Measurements from ENCODE around the gene PRKD2. TPM values are rescaled to one million over a fixed set of nuclear protein-coding genes. Genes with fewer than 3 reads are reported as not detected.
A peak's percentile ranks its signal among the peaks of the same experiment; 100 is the strongest.

Gene PRKD2
- total RNA-seq, 2 donors from 2014 or later = 82.3 to 100.0 TPM

- ATAC-seq = peak; percentile 31 to 34
- Mint-ChIP-seq H3K9me3 (no peaks in the 10 kb centered on the region), H3K27ac (peak overlapping the region; percentile 4 to 19), H3K4me1 (ENCODE audit: low read depth in 2 of 2) (peaks cover 16 to 20% of the 10 kb centered on the region in 2 donors), H3K27me3 (peaks cover 13 to 29% of the 10 kb centered on the region in 2 donors), H3K36me3 (no peaks in the 10 kb centered on the region), H3K4me3 (peak overlapping the region; percentile 81)
- DNase-seq (ENCODE audit: low spot score) = peak; percentile 76
Measured at GRCh38 chr19:46661735-46662592, 55.0 kb downstream of the PRKD2 start.

- H3K4me1 Mint-ChIP-seq (ENCODE audit: low read depth in 2 of 2) = peaks cover 16 to 20% of the 10 kb centered on the region in 2 donors
- peak; percentile 100 for DNase-seq (ENCODE audit: low spot score)
- H3K4me3 Mint-ChIP-seq = peak within 1 kb of the TSS; percentile 81
- H3K9me3 Mint-ChIP-seq = no peaks in the 10 kb centered on the region
- H3K27ac Mint-ChIP-seq = peak within 1 kb of the TSS; percentile 4 to 19
- ATAC-seq = peak; percentile 95 to 96
- peaks cover 16 to 29% of the 10 kb centered on the region in 2 donors for H3K27me3 Mint-ChIP-seq
- no peaks in the 10 kb centered on the region for H3K36me3 Mint-ChIP-seq
Measured at GRCh38 chr19:46661020-46661731, 55.7 kb downstream of the PRKD2 start, which contains the start of gene DACT3. Gene DACT3 (minus strand): TSS chr19:46661182. CDS start chr19:46661064, 118 bp downstream.

- H3K4me1 Mint-ChIP-seq (ENCODE audit: low read depth in 2 of 2) = peaks cover 16 to 20% of the 10 kb centered on the region in 2 donors
- H3K9me3 Mint-ChIP-seq = no peaks in the 10 kb centered on the region
- no peak for ATAC-seq
- H3K27me3 Mint-ChIP-seq = peaks cover 16 to 29% of the 10 kb centered on the region in 2 donors
- H3K36me3 Mint-ChIP-seq = no peaks in the 10 kb centered on the region
- peak overlapping the region; percentile 81 for H3K4me3 Mint-ChIP-seq
- DNase-seq (ENCODE audit: low spot score) = no peak
- H3K27ac Mint-ChIP-seq = no peak overlapping the region
Measured at GRCh38 chr19:46660551-46661019, 56.3 kb downstream of the PRKD2 start.

- Mint-ChIP-seq H3K27ac (no peak overlapping the region), H3K27me3 (peaks cover 17 to 32% of the 10 kb centered on the region in 2 donors), H3K9me3 (no peaks in the 10 kb centered on the region), H3K4me1 (ENCODE audit: low read depth in 2 of 2) (peaks cover 16 to 20% of the 10 kb centered on the region in 2 donors), H3K4me3 (peak overlapping the region; percentile 78), H3K36me3 (no peaks in the 10 kb centered on the region)
- DNase-seq (ENCODE audit: low spot score) (no peak), ATAC-seq (no peak)
Measured at GRCh38 chr19:46660008-46660517, 56.9 kb downstream of the PRKD2 start.

- Mint-ChIP-seq H3K27ac (no peak overlapping the region), H3K4me1 (ENCODE audit: low read depth in 2 of 2) (peaks cover 16 to 20% of the 10 kb centered on the region in 2 donors), H3K9me3 (no peaks in the 10 kb centered on the region), H3K36me3 (no peaks in the 10 kb centered on the region), H3K27me3 (peaks cover 20 to 37% of the 10 kb centered on the region in 2 donors), H3K4me3 (peak overlapping the region; percentile 78)
- DNase-seq (ENCODE audit: low spot score) (no peak), ATAC-seq (no peak)
Measured at GRCh38 chr19:46659151-46660007, 57.5 kb downstream of the PRKD2 start.

GRCh38 chr19:46656541-46656940, 60.4 kb downstream of the PRKD2 start:
- Mint-ChIP-seq H3K36me3 (no peaks in the 10 kb centered on the region), H3K4me3 (no peak overlapping the region), H3K27me3 (peaks cover 27 to 40% of the 10 kb centered on the region in 2 donors), H3K4me1 (ENCODE audit: low read depth in 2 of 2) (peaks cover 7 to 13% of the 10 kb centered on the region in 2 donors), H3K27ac (no peak overlapping the region), H3K9me3 (no peaks in the 10 kb centered on the region)
- no peak for ATAC-seq
- no peak for DNase-seq (ENCODE audit: low spot score)

GRCh38 chr19:46654621-46655152, 62.2 kb downstream of the PRKD2 start:
- Mint-ChIP-seq H3K27me3 (peaks cover 35 to 54% of the 10 kb centered on the region in 2 donors), H3K4me1 (ENCODE audit: low read depth in 2 of 2) (peaks cover 3 to 5% of the 10 kb centered on the region in 2 donors), H3K36me3 (no peaks in the 10 kb centered on the region), H3K4me3 (no peak overlapping the region), H3K9me3 (no peaks in the 10 kb centered on the region), H3K27ac (peak overlapping the region in 1 of 2 donors; percentile 9)
- no peak for DNase-seq (ENCODE audit: low spot score)
- ATAC-seq = peak in 1 of 2 donors; percentile 24

- H3K4me3 Mint-ChIP-seq = no peak overlapping the region
- no peaks in the 10 kb centered on the region for H3K9me3 Mint-ChIP-seq
- DNase-seq (ENCODE audit: low spot score) (no peak), ATAC-seq (no peak)
- peaks cover 0 to 8% of the 10 kb centered on the region in 2 donors for H3K4me1 Mint-ChIP-seq (ENCODE audit: low read depth in 2 of 2)
- peaks cover 37 to 59% of the 10 kb centered on the region in 2 donors for H3K27me3 Mint-ChIP-seq
- no peaks in the 10 kb centered on the region for H3K36me3 Mint-ChIP-seq
- no peak overlapping the region for H3K27ac Mint-ChIP-seq
Measured at GRCh38 chr19:46650445-46650844, 66.5 kb downstream of the PRKD2 start.

GRCh38 chr19:46648961-46649960, 67.7 kb downstream of the PRKD2 start:
- H3K27ac Mint-ChIP-seq = no peak overlapping the region
- H3K27me3 Mint-ChIP-seq = peaks cover 33 to 57% of the 10 kb centered on the region in 2 donors
- no peaks in the 10 kb centered on the region for H3K36me3 Mint-ChIP-seq
- H3K4me1 Mint-ChIP-seq (ENCODE audit: low read depth in 2 of 2) = peaks cover 0 to 8% of the 10 kb centered on the region in 2 donors
- H3K4me3 Mint-ChIP-seq = no peak overlapping the region
- no peak for ATAC-seq
- no peak for DNase-seq (ENCODE audit: low spot score)
- H3K9me3 Mint-ChIP-seq = no peaks in the 10 kb centered on the region

- Mint-ChIP-seq H3K36me3 (no peaks in the 10 kb centered on the region), H3K9me3 (no peaks in the 10 kb centered on the region), H3K27me3 (peaks cover 27 to 47% of the 10 kb centered on the region in 2 donors), H3K4me3 (no peak overlapping the region), H3K27ac (peak overlapping the region in 1 of 2 donors; percentile 71), H3K4me1 (ENCODE audit: low read depth in 2 of 2) (peaks cover 0 to 8% of the 10 kb centered on the region in 2 donors)
- ATAC-seq (peak in 1 of 2 donors; percentile 52), DNase-seq (ENCODE audit: low spot score) (no peak)
Measured at GRCh38 chr19:46648060-46648960, 68.6 kb downstream of the PRKD2 start.

- Mint-ChIP-seq H3K4me1 (ENCODE audit: low read depth in 2 of 2) (peaks cover 0 to 8% of the 10 kb centered on the region in 2 donors), H3K27ac (no peak overlapping the region), H3K9me3 (no peaks in the 10 kb centered on the region), H3K4me3 (no peak overlapping the region), H3K27me3 (peaks cover 28 to 48% of the 10 kb centered on the region in 2 donors), H3K36me3 (no peaks in the 10 kb centered on the region)
- DNase-seq (ENCODE audit: low spot score) = no peak
- ATAC-seq = no peak
Measured at GRCh38 chr19:46646402-46646801, 70.5 kb downstream of the PRKD2 start.

Data from natural killer cell treated with Interleukin-12 subunit alpha and Interleukin-12 subunit beta and Interleukin-15 and Interleukin-18, amount 100 ng/mL, for 72 hours (primary cell).